Stomach (tissue), 9 donors: ENCODE data around the gene SHANK2. TPM values are rescaled to one million over a fixed set of nuclear protein-coding genes. Genes with fewer than 3 reads are reported as not detected.

Source experiments
- DNase-seq, 2 donors: peaks; one replicate each; pipeline versions ENCODE4 v3.0.0 to v3.0.0-alpha.2; 2013 to 2019
- H3K27ac ChIP-seq, 5 donors: fragments of 200-600 bp in 4 of 5; sonication (generic) in 4 of 5; one replicate each; pipeline ENCODE4 v1.5.1; 2013 to 2019; ENCODE audit warnings: mild to moderate bottlenecking in 1 of 5, moderate library complexity in 1 of 5
- H3K27me3 ChIP-seq, 3 donors: fragments of 200-600 bp; sonication (generic); one replicate each; pipeline ENCODE4 v1.5.1; 2017 to 2019; ENCODE audit warnings: mixed run types in 1 of 3
- H3K36me3 ChIP-seq, 4 donors: fragments of 200-600 bp; sonication (generic); 1 replicate in 3 of 4; 2 replicates in 1 of 4; pipeline ENCODE4 v1.5.1; 2016 to 2019
- H3K4me1 ChIP-seq, 4 donors: fragments of 200-600 bp; sonication (generic); one replicate each; pipeline ENCODE4 v1.5.1; 2016 to 2019
- H3K4me3 ChIP-seq, 4 donors: fragments of 200-600 bp; sonication (generic) in 3 of 4; one replicate each; pipeline ENCODE4 v1.5.1; 2016 to 2019; ENCODE audit warnings: mild to moderate bottlenecking in 1 of 4
- H3K9me3 ChIP-seq, 4 donors: fragments of 200-600 bp; sonication (generic); one replicate each; pipeline ENCODE4 v1.5.1; 2016 to 2019
- CTCF ChIP-seq, 7 experiments: fragments of 450-650 bp in 4 of 7; fragments of 200-600 bp in 3 of 7; sonication (generic) in 3 of 7; IDR thresholded peaks; one replicate each; pipeline ENCODE4 v1.5.1; 2016 to 2019; ENCODE audit warnings: antibody characterized with exemption in 7 of 7, control low read depth in 2 of 7, mild to moderate bottlenecking in 1 of 7
- EP300 ChIP-seq: sonication (generic); formaldehyde crosslinking; IDR thresholded peaks from one replicate; pipeline ENCODE4 v1.6.1; 2017; ENCODE audit warnings: antibody characterized with exemption
- POLR2A ChIP-seq, 4 donors: fragments of 450-650 bp; IDR thresholded peaks; one replicate each; pipeline ENCODE4 v1.6.1; 2016; ENCODE audit warnings: antibody characterized with exemption in 4 of 4, control low read depth in 2 of 4, mild to moderate bottlenecking in 1 of 4, moderate library complexity in 1 of 4
- POLR2AphosphoS5 ChIP-seq, 3 donors: sonication (generic); formaldehyde crosslinking; IDR thresholded peaks; one replicate each; pipeline ENCODE4 v1.6.1; 2016; ENCODE audit warnings: antibody characterized with exemption in 3 of 3
- WGBS, 5 donors: extraction: QIAGEN DNeasy Blood & Tissue Kit in 3 of 5; methylation state at CpG; one replicate each; pipeline versions ENCODE4 v1.1.5 to v1.1.7; 2013 to 2018; 5-methylcytosine and 5-hydroxymethylcytosine counted together
- intact Hi-C: fragments of 100-400 bp; cut with DNase I; formaldehyde crosslinking; loops from one replicate; pipeline ENCODE4 v1.15.1; 2023; ENCODE audit warnings: low total_unique reads
- polyA plus RNA-seq, 3 donors: library from polyadenylated mRNA; stranded (reverse); fragments of 200-250 nt; gene quantifications; one replicate each; pipeline ENCODE4 v1.2.3, GENCODE V29; 2013
- total RNA-seq, 5 donors: library from RNA; depleted of rRNA; stranded (reverse); fragments of >200 nt; gene quantifications; one replicate each; pipeline versions ENCODE4 v1.1.0 to v1.2.3, GENCODE V29; 2014 to 2016
- donor health status: healthy with polysubstance abuse.
- donor health status: Bipolar disorder and iron deficiency.
- donor health status: healthy.

SHANK2 gene
- total and polyA plus RNA-seq, 8 donors = 1.6 to 126 (median 47.1) TPM

GRCh38 chr11:71240061-71240690 lies 12.2 kb downstream of the SHANK2 start:
- TF ChIP-seq POLR2A (IDR thresholded peaks at IDR 0.05) (no peak), CTCF (IDR thresholded peaks at IDR 0.05) (no peak), EP300 (no peak), POLR2AphosphoS5 (IDR thresholded peaks at IDR 0.05) (no peak)
- 92 to 96% (median 94%) methylated on average over 6 to 12 of the region's 12 CpGs for WGBS, 5 donors
- H3K4me3 ChIP-seq = no peak overlapping the region
- peaks cover 0 to 10% (median 4%) of the 10 kb centered on the region in 4 donors for H3K36me3 ChIP-seq
- H3K9me3 ChIP-seq = no peaks in the 10 kb centered on the region
- H3K27ac ChIP-seq = peak overlapping the region in 3 of 5 donors; percentile 58 to 69 (median 58)
- peaks cover 4 to 21% (median 13%) of the 10 kb centered on the region in 4 donors for H3K4me1 ChIP-seq
- intact Hi-C loops = no loop called here
- DNase-seq = no peak
- H3K27me3 ChIP-seq = peaks cover 0 to 10% (median 0%) of the 10 kb centered on the region in 3 donors

- WGBS, 5 donors = 81 to 96% (median 90%) methylated on average over 3 to 7 of the region's 7 CpGs
These were observed 12.8 kb downstream of the SHANK2 start for GRCh38 chr11:71239581-71239980.

GRCh38 chr11:71238941-71239340 lies 13.4 kb downstream of the SHANK2 start:
- TF ChIP-seq CTCF (IDR thresholded peaks at IDR 0.05) (no peak), EP300 (no peak), POLR2AphosphoS5 (IDR thresholded peaks at IDR 0.05) (no peak), POLR2A (IDR thresholded peaks at IDR 0.05) (no peak)
- DNase-seq = no peak
- Histone ChIP-seq H3K4me1 (peaks cover 4 to 21% (median 13%) of the 10 kb centered on the region in 4 donors), H3K9me3 (no peaks in the 10 kb centered on the region), H3K27ac (no peak overlapping the region), H3K4me3 (no peak overlapping the region), H3K36me3 (peaks cover 0 to 10% (median 4%) of the 10 kb centered on the region in 4 donors), H3K27me3 (peaks cover 0 to 15% (median 0%) of the 10 kb centered on the region in 3 donors)
- intact Hi-C loops = no loop called here
- WGBS, 5 donors = 92 to 97% (median 94%) methylated on average over 7 of the region's 7 CpGs

More at GRCh38 chr11:71239581-71239980, 12.8 kb downstream of the SHANK2 start:
- intact Hi-C loops = no loop called here
- no peak for DNase-seq
- Histone ChIP-seq H3K36me3 (peaks cover 0 to 10% (median 4%) of the 10 kb centered on the region in 4 donors), H3K9me3 (no peaks in the 10 kb centered on the region), H3K4me3 (no peak overlapping the region), H3K27me3 (peaks cover 0 to 15% (median 0%) of the 10 kb centered on the region in 3 donors), H3K27ac (no peak overlapping the region), H3K4me1 (peaks cover 4 to 21% (median 13%) of the 10 kb centered on the region in 4 donors)
- TF ChIP-seq POLR2A (IDR thresholded peaks at IDR 0.05) (no peak), EP300 (no peak), POLR2AphosphoS5 (IDR thresholded peaks at IDR 0.05) (no peak), CTCF (IDR thresholded peaks at IDR 0.05) (no peak)

GRCh38 chr11:71238285-71238875 lies 14.0 kb downstream of the SHANK2 start:
- H3K4me3 ChIP-seq = no peak overlapping the region
- DNase-seq = no peak
- peaks cover 0 to 15% (median 0%) of the 10 kb centered on the region in 3 donors for H3K27me3 ChIP-seq
- intact Hi-C loops = no loop called here
- peaks cover 4 to 21% (median 13%) of the 10 kb centered on the region in 4 donors for H3K4me1 ChIP-seq
- H3K27ac ChIP-seq = no peak overlapping the region
- no peaks in the 10 kb centered on the region for H3K9me3 ChIP-seq
- peaks cover 0 to 10% (median 4%) of the 10 kb centered on the region in 4 donors for H3K36me3 ChIP-seq
- TF ChIP-seq POLR2A (IDR thresholded peaks at IDR 0.05) (no peak), EP300 (no peak), CTCF (IDR thresholded peaks at IDR 0.05) (no peak), POLR2AphosphoS5 (IDR thresholded peaks at IDR 0.05) (no peak)
- 87 to 96% (median 94%) methylated on average over 8 of the region's 8 CpGs for WGBS, 5 donors
